HG03565 (cell line): ENCODE measurements around the gene GNAL.

ENCODE experiments used
- ATAC-seq: cut with Tn5 transposase; IDR thresholded peaks from one replicate; pipeline ENCODE4 v1.9.1; 2021; ENCODE audit warnings: mild to moderate bottlenecking, moderate library complexity; ENCODE audit not compliant: unreplicated experiment

Gene GNAL

GRCh38 chr18:11757084-11757590 lies 68.1 kb downstream of the GNAL start:
- ATAC-seq, result no peak

GRCh38 chr18:11759456-11759855 lies 70.4 kb downstream of the GNAL start:
- ATAC-seq, result no peak

- no peak for ATAC-seq
Observed at GRCh38 chr18:11760498-11761167, 71.6 kb downstream of the GNAL start.

DNA sequence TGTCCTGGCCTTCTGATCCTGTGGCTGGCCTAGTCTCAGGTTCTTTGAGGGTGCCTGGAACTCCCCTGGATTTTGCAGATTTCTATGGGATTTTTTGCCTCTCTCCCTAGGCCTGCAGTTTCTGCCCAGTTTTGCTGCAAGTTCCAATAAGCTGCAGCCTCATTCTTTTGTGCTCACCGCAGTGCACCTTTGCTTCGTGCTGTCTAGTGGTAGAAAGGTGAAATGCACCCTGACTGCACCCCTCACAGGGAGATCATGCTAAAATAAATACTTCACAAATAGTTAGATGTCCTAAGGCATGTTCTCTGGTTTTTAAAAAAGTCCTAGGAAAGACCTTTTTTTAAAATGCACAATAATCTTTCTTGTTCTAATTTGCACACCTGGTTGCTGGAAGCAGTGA lies 72.5 kb downstream of the GNAL start:
- ATAC-seq, result no peak

- no peak for ATAC-seq
Observed at GRCh38 chr18:11762429-11762828, 73.4 kb downstream of the GNAL start.

DNA sequence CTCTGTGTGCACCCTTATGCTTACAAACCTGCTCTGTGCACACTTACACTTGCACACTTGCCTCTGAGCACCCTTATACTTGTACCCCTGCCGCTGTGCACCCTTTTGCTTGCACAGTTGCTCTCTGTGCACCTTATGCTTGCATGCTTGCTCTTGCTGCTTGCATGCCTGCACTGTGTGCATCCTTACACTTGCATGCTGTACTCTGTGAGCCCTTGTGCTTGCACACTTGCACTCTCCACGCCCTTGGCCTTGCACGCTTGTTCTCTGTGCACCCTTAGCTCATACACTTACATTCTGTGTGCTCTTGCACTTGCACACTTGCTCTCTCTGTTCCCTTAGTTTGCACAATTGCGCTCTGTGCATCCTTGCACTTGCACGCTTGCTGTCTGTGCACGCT lies 78.3 kb downstream of the GNAL start:
- ATAC-seq, result no peak

DNA sequence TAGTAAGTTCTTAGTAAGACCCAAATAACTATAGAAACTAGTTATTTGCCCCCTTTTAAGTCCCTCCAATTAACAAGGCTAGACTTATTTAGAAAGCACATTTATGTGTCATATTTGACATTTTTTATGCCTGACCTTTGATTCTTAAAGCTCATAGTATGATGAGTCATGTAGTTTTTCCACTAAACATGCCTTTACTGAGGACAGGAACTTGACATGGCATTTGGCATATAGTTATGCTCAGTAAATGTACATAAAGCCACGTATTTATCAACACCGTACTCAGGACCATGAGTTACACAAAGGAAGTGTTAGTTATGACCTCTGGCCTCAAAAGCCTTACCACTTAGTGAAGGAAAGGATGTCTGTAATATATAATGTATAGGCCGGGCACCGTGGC lies 78.9 kb downstream of the GNAL start:
- ATAC-seq, result no peak

- no peak for ATAC-seq
Observed at GRCh38 chr18:11775436-11776174, 86.5 kb downstream of the GNAL start.

- ATAC-seq, result no peak
Observed at GRCh38 chr18:11780042-11780441, 91.0 kb downstream of the GNAL start.

GRCh38 chr18:11783716-11784331 lies 94.8 kb downstream of the GNAL start:
- no peak for ATAC-seq

DNA sequence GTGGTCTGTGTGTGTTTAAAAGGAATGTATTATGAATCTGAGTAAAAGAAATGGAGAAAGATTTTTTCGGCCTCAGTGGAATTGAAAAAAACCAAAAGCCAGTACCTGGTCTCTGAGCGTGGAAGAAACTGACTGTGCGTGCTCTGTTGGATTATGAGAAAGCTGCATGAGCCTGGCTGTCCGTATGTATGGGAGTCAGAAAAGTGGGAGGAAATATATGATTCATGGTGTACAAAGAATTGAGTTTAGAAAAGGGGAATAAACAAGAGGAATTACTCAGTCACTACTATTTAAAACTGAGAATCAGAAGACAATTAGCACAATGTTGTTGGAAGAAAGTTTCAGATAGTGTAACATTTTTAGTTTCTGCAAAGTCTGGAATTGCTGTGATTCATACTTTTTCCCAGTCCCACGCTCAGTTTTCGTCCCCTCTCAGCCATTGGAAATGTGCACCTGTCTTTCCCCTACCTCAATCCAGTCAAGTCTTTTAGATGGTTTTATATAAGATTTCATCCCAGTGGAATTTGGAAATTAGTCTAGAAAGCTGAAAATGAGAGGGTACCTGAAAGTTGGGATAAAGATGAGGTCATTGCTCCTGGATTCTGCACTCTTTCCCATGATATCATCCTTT lies 95.7 kb downstream of the GNAL start:
- no peak for ATAC-seq

DNA sequence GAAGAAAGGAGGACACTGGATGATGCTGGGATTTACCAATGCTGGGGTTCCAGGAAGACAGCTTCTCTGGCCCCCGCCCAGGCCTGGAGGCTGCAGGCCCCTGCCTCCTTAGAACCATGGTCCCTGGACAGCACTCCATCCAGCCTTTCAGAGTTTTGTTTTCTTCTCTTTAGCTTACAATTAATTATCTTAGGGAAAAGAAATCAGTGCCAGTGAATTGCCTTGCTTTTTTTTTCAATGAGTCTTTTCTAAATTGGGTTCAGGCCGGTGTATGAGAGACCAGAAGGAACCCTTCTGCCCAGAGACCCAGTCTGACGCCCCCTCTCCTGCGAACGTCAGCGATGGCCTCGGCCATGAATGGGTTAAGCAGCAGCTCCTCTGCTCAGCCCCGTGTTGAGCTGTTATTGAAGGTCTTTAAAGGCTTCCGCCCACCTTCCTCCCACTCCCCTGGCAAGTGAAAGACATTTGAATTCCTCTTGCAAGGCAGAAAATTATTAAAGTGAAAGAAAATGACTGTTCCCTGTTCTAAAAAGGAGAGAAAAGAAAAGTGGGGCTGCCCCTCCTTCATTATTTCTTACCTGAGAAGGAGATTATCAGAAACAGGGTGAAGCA lies 96.5 kb downstream of the GNAL start:
- ATAC-seq, result no peak

- ATAC-seq, result no peak
Observed at GRCh38 chr18:11789716-11790510, 100.8 kb downstream of the GNAL start.

GRCh38 chr18:11791131-11791530 lies 102.1 kb downstream of the GNAL start:
- ATAC-seq, result no peak

DNA sequence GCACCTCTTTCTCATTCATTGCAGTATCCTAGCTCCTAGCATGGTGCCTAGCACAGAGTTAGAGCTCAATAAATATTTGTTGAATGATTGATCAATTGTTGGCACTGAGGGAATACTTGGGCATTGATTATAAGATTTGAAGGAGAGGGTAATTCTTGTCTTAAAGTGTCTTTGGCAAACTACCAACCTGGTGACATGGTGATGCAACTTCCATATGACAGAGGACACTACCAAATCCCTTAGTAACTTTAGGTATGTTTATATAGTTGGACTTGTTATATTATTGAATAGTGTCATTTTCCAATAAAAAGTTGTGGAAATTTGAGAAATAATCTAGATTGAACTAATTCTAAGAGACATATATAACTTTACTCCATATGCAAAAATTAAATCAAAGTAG lies 103.6 kb downstream of the GNAL start:
- no peak for ATAC-seq

DNA sequence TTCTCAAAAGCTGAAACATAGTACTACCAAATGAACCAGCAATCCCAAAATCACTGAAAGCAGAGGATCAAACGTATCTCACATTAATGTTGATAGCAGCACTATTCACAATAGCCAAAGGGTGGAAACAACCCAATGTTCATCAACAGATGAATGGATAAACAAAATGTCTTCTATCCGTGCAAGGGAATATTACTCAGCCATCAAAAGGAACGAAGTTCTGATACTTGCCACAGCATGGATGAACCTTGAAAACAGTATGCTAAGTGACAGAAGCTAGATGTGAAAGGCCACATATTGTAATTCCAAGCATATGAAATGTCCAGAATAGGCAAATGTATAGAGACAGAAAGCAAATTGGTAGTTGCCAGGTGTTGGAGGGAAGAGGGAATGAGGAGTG lies 105.1 kb downstream of the GNAL start:
- no peak for ATAC-seq

DNA sequence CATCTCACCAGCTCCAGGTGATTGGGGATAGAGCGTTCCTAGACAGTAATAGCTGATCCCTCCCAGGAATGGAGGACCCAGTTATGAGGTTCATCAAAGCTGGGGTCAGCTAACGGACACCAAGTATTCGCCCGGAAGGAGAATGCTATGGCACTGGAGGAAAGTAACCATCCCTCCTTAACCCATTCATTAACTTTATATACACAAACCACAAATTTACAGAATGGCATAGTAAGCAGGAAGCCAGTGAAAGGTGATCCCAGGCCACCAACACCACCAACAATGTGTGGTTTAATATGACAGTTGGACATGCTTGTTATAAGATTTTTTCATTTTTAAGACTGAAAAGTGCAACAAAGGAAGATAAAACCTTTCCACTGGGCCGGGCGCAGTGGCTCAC lies 106.9 kb downstream of the GNAL start:
- no peak for ATAC-seq

GRCh38 chr18:11798271-11798670 lies 109.2 kb downstream of the GNAL start:
- ATAC-seq, result no peak

- ATAC-seq, result no peak
Observed at GRCh38 chr18:11799066-11799465, 110.0 kb downstream of the GNAL start.

DNA sequence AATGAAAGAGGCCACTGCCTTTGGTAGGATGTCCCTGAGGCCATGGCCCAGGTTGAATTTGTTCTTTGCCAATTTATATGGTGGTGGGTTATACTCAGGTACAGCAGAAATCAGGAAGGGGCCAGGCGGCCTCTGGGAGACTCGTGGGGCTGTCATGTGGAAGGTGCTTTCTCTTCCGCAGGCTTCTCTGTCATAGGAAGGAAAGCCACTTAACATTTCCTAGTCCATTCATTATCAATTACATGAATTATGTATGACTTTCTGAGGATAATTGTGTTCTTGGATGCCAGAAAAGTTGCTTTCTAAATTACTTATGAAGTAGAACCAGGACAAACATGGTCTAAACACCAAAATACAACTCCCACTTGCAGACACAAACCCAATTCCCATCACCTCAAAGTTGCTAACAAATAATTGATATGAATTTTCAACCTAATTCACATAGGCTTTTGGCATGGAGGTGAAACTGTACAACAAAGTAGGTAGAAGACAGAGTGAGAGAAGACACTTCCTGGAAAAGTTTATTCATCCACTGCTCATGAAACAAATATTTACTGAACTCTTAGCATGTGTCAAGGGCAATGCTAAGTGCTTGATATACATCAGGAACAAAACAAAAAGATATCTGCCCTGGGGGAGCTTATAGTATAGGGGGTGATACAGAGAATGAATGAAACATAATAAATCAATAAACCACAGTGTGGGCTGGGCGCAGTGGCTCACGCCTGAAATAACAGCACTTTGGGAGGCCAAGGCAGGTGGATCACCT lies 111.7 kb downstream of the GNAL start:
- no peak for ATAC-seq
